ENCODE data around the gene CEP57. TPM values are rescaled to one million over a fixed set of nuclear protein-coding genes. Genes with fewer than 3 reads are reported as not detected.
A peak's percentile ranks its signal among the peaks of the same experiment; 100 is the strongest.

The CEP57 gene
- total RNA-seq (2014; rRNA removed; shearing (Covaris generic)): 28.8 and 36.1 TPM in 2 replicates

GRCh38 chr11:95790123-95790932 lies at the start of gene CEP57:
Gene CEP57, plus strand, starts transcription at chr11:95790498. Its CDS starts 201 bp downstream, at chr11:95790699.
- peak; percentile 97 for DNase-seq (ENCODE audit: low spot score)

- DNase-seq (ENCODE audit: low spot score): no peak
These were observed 40.2 kb upstream of the CEP57 start for GRCh38 chr11:95750101-95750500.

GRCh38 chr11:95751515-95751914 lies 38.8 kb upstream of the CEP57 start:
- no peak for DNase-seq (ENCODE audit: low spot score)

GRCh38 chr11:95760941-95761340 lies 29.4 kb upstream of the CEP57 start:
- no peak for DNase-seq (ENCODE audit: low spot score)

GRCh38 chr11:95762534-95762933 lies 27.8 kb upstream of the CEP57 start:
- no peak for DNase-seq (ENCODE audit: low spot score)

GRCh38 chr11:95764267-95764898 lies 25.9 kb upstream of the CEP57 start:
- DNase-seq (ENCODE audit: low spot score): peak; percentile 57

GRCh38 chr11:95766701-95767100 lies 23.6 kb upstream of the CEP57 start:
- DNase-seq (ENCODE audit: low spot score): no peak

GRCh38 chr11:95767498-95767897 lies 22.8 kb upstream of the CEP57 start:
- peak; percentile 10 for DNase-seq (ENCODE audit: low spot score)

- no peak for DNase-seq (ENCODE audit: low spot score)
These were observed 21.8 kb upstream of the CEP57 start for GRCh38 chr11:95768521-95768920.

GRCh38 chr11:95776859-95777258 lies 13.4 kb upstream of the CEP57 start:
- no peak for DNase-seq (ENCODE audit: low spot score)

GRCh38 chr11:95778699-95779098 lies 11.6 kb upstream of the CEP57 start:
- no peak for DNase-seq (ENCODE audit: low spot score)

- DNase-seq (ENCODE audit: low spot score): no peak
These were observed 9.8 kb upstream of the CEP57 start for GRCh38 chr11:95780544-95780943.

GRCh38 chr11:95788921-95789505 lies 1.3 kb upstream of the CEP57 start:
- peak; percentile 21 for DNase-seq (ENCODE audit: low spot score)

- DNase-seq (ENCODE audit: low spot score): peak; percentile 99
These were observed 684 bp upstream of the CEP57 start, which contains the start of gene FAM76B for GRCh38 chr11:95789506-95790122. Gene FAM76B, minus strand, starts transcription at chr11:95789782. Its CDS starts 304 bp downstream, at chr11:95789478.

- peak; percentile 51 for DNase-seq (ENCODE audit: low spot score)
These were observed 823 bp downstream of the CEP57 start for GRCh38 chr11:95790933-95791708.

- DNase-seq (ENCODE audit: low spot score): no peak
These were observed 1.4 kb downstream of the CEP57 start for GRCh38 chr11:95791709-95792033.

GRCh38 chr11:95792200-95792599 lies 1.9 kb downstream of the CEP57 start:
- DNase-seq (ENCODE audit: low spot score): no peak

- DNase-seq (ENCODE audit: low spot score): no peak
These were observed 2.4 kb downstream of the CEP57 start for GRCh38 chr11:95792700-95793099.

GRCh38 chr11:95793116-95793515 lies 2.8 kb downstream of the CEP57 start:
- DNase-seq (ENCODE audit: low spot score): no peak

- no peak for DNase-seq (ENCODE audit: low spot score)
These were observed 3.8 kb downstream of the CEP57 start for GRCh38 chr11:95794086-95794485.

- no peak for DNase-seq (ENCODE audit: low spot score)
These were observed 5.5 kb downstream of the CEP57 start for GRCh38 chr11:95795627-95796295.

All from H4 (cell line).